GM23338 (cell line): Measurements from ENCODE around the gene PLAAT1. TPM values are rescaled to one million over a fixed set of nuclear protein-coding genes. Genes with fewer than 3 reads are reported as not detected.

Source experiments
- ATAC-seq: fragments of 200-7000 bp; cut with Tn5 transposase; 3 replicates; pipeline ENCODE4 v1.9.1; 2020
- DNase-seq: peaks from one replicate; pipeline ENCODE4 v3.0.0-alpha.2; 2015; ENCODE audit warnings: low spot score
- H2AFZ ChIP-seq: fragments of 200-600 bp; sonication (generic); 2 replicates; pipeline ENCODE4 v1.8.0; 2016; ENCODE audit warnings: antibody characterized with exemption, mild to moderate bottlenecking, moderate library complexity
- H3F3A ChIP-seq: fragments of 200-600 bp; sonication (generic); replicated peaks from 2 replicates; pipeline ENCODE4 v1.8.0; 2017; ENCODE audit warnings: antibody characterized with exemption, mixed run types, low read depth
- H3K27ac ChIP-seq: fragments of 200-600 bp; sonication (generic); 2 replicates; pipeline ENCODE4 v1.6.1; 2016; ENCODE audit warnings: low read depth
- H3K27me3 ChIP-seq: fragments of 200-600 bp; sonication (generic); 2 replicates; pipeline ENCODE4 v1.8.0; 2016; ENCODE audit warnings: mild to moderate bottlenecking, mixed run types, moderate library complexity; ENCODE audit not compliant: insufficient read depth
- H3K36me3 ChIP-seq: fragments of 200-600 bp; sonication (generic); 2 replicates; pipeline ENCODE4 v1.8.0; 2016; ENCODE audit warnings: mild to moderate bottlenecking; ENCODE audit not compliant: insufficient read depth
- H3K4me1 ChIP-seq: fragments of 200-600 bp; sonication (generic); 2 replicates; pipeline ENCODE4 v1.8.0; 2016; ENCODE audit warnings: mild to moderate bottlenecking, moderate library complexity; ENCODE audit not compliant: insufficient read depth
- H3K4me2 ChIP-seq: fragments of 200-600 bp; sonication (generic); 2 replicates; pipeline ENCODE4 v1.7.1; 2017; ENCODE audit warnings: mixed run types
- H3K4me3 ChIP-seq: fragments of 200-600 bp; sonication (generic); 2 replicates; pipeline ENCODE4 v1.6.1; 2016; ENCODE audit warnings: mixed run types
- H3K79me2 ChIP-seq: fragments of 200-600 bp; sonication (generic); replicated peaks from 2 replicates; pipeline ENCODE4 v1.8.0; 2017; ENCODE audit warnings: mild to moderate bottlenecking; ENCODE audit not compliant: insufficient read depth
- H3K9me2 ChIP-seq: fragments of 200-600 bp; sonication (generic); 2 replicates; pipeline ENCODE4 v1.8.0; 2017; ENCODE audit not compliant: insufficient read depth
- H4K20me1 ChIP-seq: fragments of 200-600 bp; sonication (generic); replicated peaks from 2 replicates; pipeline ENCODE4 v1.8.0; 2017; ENCODE audit warnings: mild to moderate bottlenecking; ENCODE audit not compliant: insufficient read depth
- H3K27ac Mint-ChIP-seq: 2 replicates; pipeline ENCODE4 v1.8.0; 2020; ENCODE audit warnings: inconsistent platforms, mild to moderate bottlenecking, moderate library complexity, mixed read lengths
- H3K27me3 Mint-ChIP-seq: 3 replicates; pipeline ENCODE4 v1.8.0; 2022; ENCODE audit warnings: low read depth, mild to moderate bottlenecking, moderate library complexity, mixed read lengths, inconsistent platforms; ENCODE audit not compliant: insufficient read depth, poor library complexity
- H3K36me3 Mint-ChIP-seq: 3 replicates; pipeline ENCODE4 v1.8.0; 2021; ENCODE audit warnings: low read depth, mild to moderate bottlenecking, inconsistent platforms, moderate library complexity, mixed read lengths
- H3K4me1 Mint-ChIP-seq: 3 replicates; pipeline ENCODE4 v1.8.0; 2020; ENCODE audit warnings: mild to moderate bottlenecking, inconsistent platforms, mixed read lengths
- H3K4me3 Mint-ChIP-seq: 3 replicates; pipeline ENCODE4 v1.8.0; 2021; ENCODE audit warnings: moderate library complexity, mild to moderate bottlenecking, inconsistent platforms, mixed read lengths
- H3K9me3 Mint-ChIP-seq: 3 replicates; pipeline ENCODE4 v1.8.0; 2020; ENCODE audit warnings: moderate library complexity, mild to moderate bottlenecking, inconsistent platforms, mixed read lengths
- CREB1 ChIP-seq: fragments of 250-450 bp; sonication (Bioruptor Pico); IDR thresholded peaks from 2 replicates; pipeline ENCODE4 v1.5.0; 2020; ENCODE audit warnings: low read depth, mild to moderate bottlenecking, moderate library complexity
- CTCF ChIP-seq, 2 experiments: fragments of 200-600 bp in 1 of 2; sonication (generic) in 1 of 2; conservative IDR thresholded peaks; 2 replicates each; pipeline versions ENCODE4 v1.5.1 to v1.6.1; 2016 to 2017; ENCODE audit warnings: antibody characterized with exemption in 2 of 2, low read depth in 2 of 2, mild to moderate bottlenecking in 2 of 2, moderate library complexity in 1 of 2
- ETS1 ChIP-seq: IDR thresholded peaks from 2 replicates; pipeline ENCODE4 v1.6.1; 2016; ENCODE audit warnings: antibody characterized with exemption
- EZH2 ChIP-seq: fragments of 200-600 bp; sonication (generic); IDR thresholded peaks from one replicate; pipeline ENCODE4 v1.8.0; 2017; ENCODE audit warnings: antibody characterized with exemption, mild to moderate bottlenecking, low read depth; ENCODE audit not compliant: unreplicated experiment
- JUNB ChIP-seq: IDR thresholded peaks from one replicate; pipeline ENCODE4 v1.6.1; 2016; ENCODE audit warnings: antibody characterized with exemption; ENCODE audit not compliant: unreplicated experiment
- NANOG ChIP-seq: IDR thresholded peaks from 2 replicates; pipeline ENCODE4 v1.6.1; 2016; ENCODE audit warnings: antibody characterized with exemption, borderline replicate concordance
- POLR2AphosphoS5 ChIP-seq: IDR thresholded peaks from 2 replicates; pipeline ENCODE4 v1.6.1; 2016; ENCODE audit warnings: antibody characterized with exemption, low read depth
- REST ChIP-seq: IDR thresholded peaks from one replicate; pipeline ENCODE4 v1.6.1; 2018; ENCODE audit warnings: antibody characterized with exemption; ENCODE audit not compliant: unreplicated experiment
- STAT1 ChIP-seq: IDR thresholded peaks from one replicate; pipeline ENCODE4 v1.6.1; 2016; ENCODE audit warnings: antibody characterized with exemption; ENCODE audit not compliant: unreplicated experiment
- ZNF114 ChIP-seq: fragments of 250-450 bp; sonication (Bioruptor Pico); IDR thresholded peaks from 2 replicates; pipeline ENCODE4 v1.5.0; 2020; ENCODE audit warnings: mild to moderate bottlenecking, moderate library complexity
- ZNF331 ChIP-seq: fragments of 250-450 bp; sonication (Bioruptor Pico); IDR thresholded peaks from 2 replicates; pipeline ENCODE4 v1.5.0; 2020; ENCODE audit warnings: low read depth, mild to moderate bottlenecking, moderate library complexity
- polyA plus RNA-seq: library from polyadenylated mRNA; unstranded; fragments of >200 nt; fragmentation: Nextera tagmentation; extraction: Ambion mirVana; gene quantifications from 2 replicates; pipeline ENCODE4 v1.2.1, GENCODE V29; 2016
- total RNA-seq: library from RNA; depleted of rRNA; stranded (reverse); fragments of >200 nt; shearing (Covaris generic); gene quantifications from 2 replicates; pipeline ENCODE4 v1.2.3, GENCODE V29; 2014

The PLAAT1 gene
- total and polyA plus RNA-seq, 2 experiments from 2014 or later = 5.4 to 6.7 TPM

GRCh38 chr3:193240436-193240849, 579 bp upstream of the PLAAT1 start (continued):
- no peak for TF ChIP-seq REST

- H3K4me2 ChIP-seq = peak overlapping the region; percentile 83
- no peak for TF ChIP-seq ZNF114 (CRISPR knock-in tag)
- TF ChIP-seq ZNF331 (CRISPR knock-in tag) = no peak
- TF ChIP-seq REST = no peak
- TF ChIP-seq CREB1 (CRISPR knock-in tag) = no peak
- no peak for TF ChIP-seq CTCF (conservative IDR thresholded peaks at IDR 0.05; ENCODE audit: low read depth in 2 of 2)
- TF ChIP-seq EZH2 = no peak
- no peak for TF ChIP-seq ETS1
- no peak for TF ChIP-seq JUNB
- TF ChIP-seq NANOG = no peak
- no peak for TF ChIP-seq POLR2AphosphoS5
- no peak for TF ChIP-seq STAT1
Measured at GRCh38 chr3:193241716-193242115, 694 bp downstream of the PLAAT1 start.

More at GRCh38 chr3:193241716-193242115, 694 bp downstream of the PLAAT1 start:
- Mint-ChIP-seq H3K36me3 (peaks cover 6% of the 10 kb centered on the region; the same call in 2 of the 3 replicates), H3K9me3 (peaks cover 1% of the 10 kb centered on the region), H3K27me3 (peaks cover 3% of the 10 kb centered on the region), H3K27ac (no peak overlapping the region), H3K4me3 (peak overlapping the region; percentile 74), H3K4me1 (peaks cover 13% of the 10 kb centered on the region)
- Histone ChIP-seq H3F3A (no peaks in the 10 kb centered on the region), H3K79me2 (0 out of 2 replicates have a peak, but pooled peaks cover 4% of the 10 kb centered on the region), H3K36me3 (no peaks in the 10 kb centered on the region), H3K4me1 (no peaks in the 10 kb centered on the region; the same call in 1 of the 2 replicates), H2AFZ (peak overlapping the region; percentile 99), H3K9me2 (no peaks in the 10 kb centered on the region), H3K27me3 (peaks cover 14% of the 10 kb centered on the region), H3K27ac (no peak overlapping the region), H3K4me3 (peak overlapping the region; percentile 75), H4K20me1 (no peaks in the 10 kb centered on the region)
- ATAC-seq (no peak), DNase-seq (no peak)
